HG03066 (cell line): Measurements from ENCODE around the gene FBXW4.

ENCODE experiments used
- ATAC-seq: cut with Tn5 transposase; IDR thresholded peaks from one replicate; pipeline ENCODE4 v1.9.1; 2021; ENCODE audit warnings: low read depth; ENCODE audit not compliant: unreplicated experiment

FBXW4 gene

GRCh38 chr10:101570428-101571270, 124.3 kb downstream of the FBXW4 start:
- ATAC-seq, result peak; percentile 19

GRCh38 chr10:101569622-101570427, 125.1 kb downstream of the FBXW4 start:
- peak; percentile 67 for ATAC-seq

- ATAC-seq, result no peak
Observed at GRCh38 chr10:101569323-101569621, 125.7 kb downstream of the FBXW4 start.

GRCh38 chr10:101568054-101568745, 126.8 kb downstream of the FBXW4 start:
- no peak for ATAC-seq

- ATAC-seq, result no peak
Observed at GRCh38 chr10:101567165-101568006, 127.6 kb downstream of the FBXW4 start.

- ATAC-seq, result no peak
Observed at GRCh38 chr10:101566333-101567164, 128.4 kb downstream of the FBXW4 start.

- no peak for ATAC-seq
Observed at GRCh38 chr10:101565936-101566332, 129.0 kb downstream of the FBXW4 start.

- no peak for ATAC-seq
Observed at GRCh38 chr10:101565370-101565900, 129.5 kb downstream of the FBXW4 start.

- ATAC-seq, result no peak
Observed at GRCh38 chr10:101564490-101564991, 130.4 kb downstream of the FBXW4 start.

GRCh38 chr10:101563497-101564040, 131.4 kb downstream of the FBXW4 start:
- no peak for ATAC-seq

GRCh38 chr10:101563007-101563406, 132.0 kb downstream of the FBXW4 start:
- ATAC-seq, result no peak

- no peak for ATAC-seq
Observed at GRCh38 chr10:101562231-101562630, 132.7 kb downstream of the FBXW4 start.

GRCh38 chr10:101561068-101561915, 133.7 kb downstream of the FBXW4 start:
- ATAC-seq, result no peak
